Brain pericyte (primary cell): Measurements from ENCODE around the gene KRT31.
"Not testable (repeated sequence)": the region's sequence is repeated elsewhere in the genome, so short reads cannot be mapped to it uniquely, and the experiment has no call there.

Source experiments
- DNase-seq: peaks from one replicate; pipeline ENCODE4 v3.0.0-alpha.2; 2012; ENCODE audit warnings: low read depth, low spot score

The KRT31 gene

GRCh38 chr17:41390411-41390938 is 6.9 kb downstream of the KRT31 start:
- no peak for DNase-seq

- DNase-seq, result no peak
Observed at GRCh38 chr17:41387670-41388069, 9.7 kb downstream of the KRT31 start.

GRCh38 chr17:41386227-41386626 is 11.2 kb downstream of the KRT31 start:
- no peak for DNase-seq

- DNase-seq, result no peak
Observed at GRCh38 chr17:41383690-41384089, 13.7 kb downstream of the KRT31 start.

- no peak for DNase-seq
Observed at GRCh38 chr17:41382394-41382793, 15.0 kb downstream of the KRT31 start.

GRCh38 chr17:41381943-41382342 is 15.5 kb downstream of the KRT31 start, which contains the start of gene KRT34:
TSS of gene KRT34 (minus strand) at chr17:41382306. CDS start at chr17:41382246, 60 bp downstream.
- DNase-seq, result not testable (repeated sequence)

DNA sequence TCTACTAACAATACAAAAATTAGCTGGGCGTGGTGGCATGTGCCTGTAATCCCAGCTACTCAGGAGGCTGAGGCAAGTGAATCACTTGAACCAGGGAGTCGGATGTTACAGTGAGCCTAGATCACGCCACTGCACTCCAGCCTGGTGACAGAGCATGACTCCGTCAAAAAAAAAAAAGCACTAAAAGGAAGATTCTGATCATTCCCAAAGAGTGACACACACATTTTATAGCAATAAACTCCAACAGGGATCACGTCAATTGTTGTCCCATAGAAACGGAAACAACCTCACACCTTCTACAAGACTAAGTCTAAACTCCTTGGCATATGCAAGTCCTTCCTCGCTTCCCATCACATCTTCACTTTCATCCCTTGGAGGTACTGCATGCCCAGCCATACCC is 17.3 kb downstream of the KRT31 start:
- not testable (repeated sequence) for DNase-seq

DNA sequence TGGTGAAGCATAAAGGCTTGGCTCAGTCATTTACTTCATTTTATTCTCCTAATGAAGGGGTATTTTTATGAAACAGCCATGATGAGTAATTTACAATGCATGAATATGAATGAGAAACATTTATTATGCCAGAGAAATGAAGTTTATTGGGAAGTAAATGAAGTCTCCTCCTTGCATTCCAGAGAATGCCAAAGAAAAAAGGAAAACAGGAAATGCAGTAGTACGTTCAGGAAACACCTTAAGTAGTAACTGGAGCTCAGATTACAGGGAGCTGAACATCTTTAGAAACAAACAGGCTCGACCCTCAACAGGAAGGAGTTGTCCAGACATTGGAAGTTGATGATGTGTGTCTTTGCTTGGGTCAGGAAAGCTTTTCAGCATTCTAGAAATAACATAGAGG is 19.9 kb downstream of the KRT31 start:
- DNase-seq, result no peak

DNA sequence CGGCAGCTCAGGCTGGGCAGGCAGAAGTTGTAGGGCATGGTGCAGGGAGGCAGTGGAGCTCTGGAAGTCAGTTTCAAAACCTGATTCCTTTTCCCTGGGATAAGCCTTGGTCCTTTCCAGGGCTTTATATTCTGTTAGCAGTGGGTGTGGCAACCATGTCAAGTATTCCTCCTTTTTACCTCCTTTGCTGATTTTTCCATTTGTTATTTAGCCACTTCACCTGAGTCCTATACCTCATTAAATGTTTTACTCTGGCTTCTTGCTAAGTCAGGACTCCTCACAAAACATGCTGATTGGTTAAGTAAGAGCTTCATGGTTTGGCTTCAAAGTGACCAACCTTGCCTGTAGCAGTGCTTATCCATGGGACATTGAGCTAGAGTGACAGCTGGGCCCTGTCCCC is 27.7 kb downstream of the KRT31 start, which contains the start of gene KRT33B:
Gene KRT33B, minus strand, starts transcription at position 101 of the 400 bp plus-strand sequence. Its CDS starts 63 bp downstream, at position 38.
- no peak for DNase-seq

DNA sequence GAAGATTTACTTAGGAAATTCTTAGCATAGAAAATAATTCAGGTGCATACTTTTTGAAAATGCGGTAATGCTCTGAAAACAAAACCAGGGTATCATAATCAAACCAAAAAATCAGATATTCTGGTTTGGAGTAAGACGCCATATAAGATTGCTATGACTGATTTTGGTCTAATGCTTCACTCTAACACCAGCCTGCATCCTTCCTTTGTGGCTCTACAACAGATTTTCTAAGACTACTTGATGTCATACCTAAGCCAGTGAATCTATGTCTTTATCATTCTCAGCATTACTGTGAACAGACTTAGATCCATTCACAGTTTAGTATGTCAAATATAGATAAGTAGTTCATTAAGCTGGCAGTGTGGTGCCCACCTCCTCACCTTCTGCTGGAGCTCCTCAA is 28.4 kb downstream of the KRT31 start:
- DNase-seq, result no peak

GRCh38 chr17:41367426-41368075 is 29.9 kb downstream of the KRT31 start:
- DNase-seq, result no peak

DNA sequence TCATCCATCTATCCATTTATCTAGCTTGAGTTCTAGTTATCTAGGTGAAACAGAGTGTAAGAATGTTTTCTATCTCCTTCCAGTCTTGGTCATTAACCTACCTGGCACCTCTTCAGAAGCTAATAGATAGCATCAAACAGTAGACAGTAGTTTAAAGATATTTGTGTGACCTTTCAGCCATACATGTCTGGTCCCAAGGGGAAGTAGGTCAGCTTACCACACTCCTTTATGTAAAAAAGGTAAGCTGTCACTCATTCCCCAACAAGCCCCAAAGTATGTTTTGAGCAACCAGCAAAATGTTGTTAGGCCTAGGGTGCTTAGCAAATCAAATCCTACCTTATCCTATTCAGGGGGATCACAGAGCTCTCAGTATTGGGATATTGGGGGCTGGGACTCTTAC is 31.3 kb downstream of the KRT31 start:
- DNase-seq, result no peak

GRCh38 chr17:41363881-41364280 is 33.5 kb downstream of the KRT31 start:
- no peak for DNase-seq

- DNase-seq, result no peak
Observed at GRCh38 chr17:41360296-41360995, 37.0 kb downstream of the KRT31 start.

DNA sequence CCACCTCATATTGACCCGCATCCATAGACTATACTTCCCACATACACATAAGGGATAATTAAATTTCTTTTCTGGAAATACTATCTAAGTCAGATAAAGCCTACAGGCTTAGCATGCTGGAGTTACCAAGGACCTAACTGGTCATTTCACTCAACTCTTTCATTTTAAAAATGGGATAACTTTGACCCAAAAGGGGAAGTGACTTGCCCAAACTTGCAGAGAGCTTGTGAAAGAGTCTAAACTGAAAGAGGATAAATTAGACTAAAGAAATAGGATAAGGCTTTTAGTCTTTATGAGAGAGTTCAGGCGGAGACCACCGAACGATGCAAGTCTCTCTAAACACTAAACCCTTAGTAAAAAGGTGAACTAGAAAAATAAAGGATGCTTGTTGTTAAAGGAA is 42.9 kb downstream of the KRT31 start:
- DNase-seq, result no peak

DNA sequence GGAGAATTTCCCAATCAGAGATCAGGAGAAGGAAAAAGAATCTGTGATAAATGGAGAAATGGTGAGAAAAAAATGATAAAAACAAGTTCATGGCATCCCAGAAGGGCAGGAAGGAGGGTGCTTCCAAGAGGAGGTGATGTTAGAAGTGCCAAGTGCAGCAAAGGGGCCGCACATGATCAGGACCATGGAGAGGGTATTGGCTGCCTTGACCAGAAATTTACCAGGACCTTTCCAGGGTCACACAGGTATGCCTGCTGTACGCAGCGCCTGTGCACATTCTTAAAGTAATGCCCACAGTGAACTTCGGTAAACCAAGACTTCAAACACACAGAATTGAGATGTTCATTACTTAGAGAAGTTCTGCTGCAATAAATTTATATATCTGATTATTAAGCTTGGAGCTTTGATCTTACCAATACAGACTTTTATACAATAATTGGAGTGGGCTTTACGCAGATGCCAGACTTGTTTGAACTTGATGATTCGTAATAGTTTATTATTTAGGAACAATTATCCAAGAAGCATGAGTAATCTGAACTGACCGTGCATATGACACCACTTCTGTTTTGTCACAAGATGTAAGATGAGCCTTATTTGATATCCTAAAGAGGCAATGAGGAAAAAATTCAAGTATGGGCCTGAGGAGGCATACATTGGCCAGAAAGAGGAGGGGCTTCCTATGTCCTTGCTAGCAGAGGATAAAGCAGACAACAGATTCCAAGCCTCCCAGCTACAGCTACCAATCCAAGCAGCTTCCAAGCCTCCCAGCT is 44.6 kb downstream of the KRT31 start:
- no peak for DNase-seq

GRCh38 chr17:41351177-41351576 is 46.2 kb downstream of the KRT31 start:
- no peak for DNase-seq

DNA sequence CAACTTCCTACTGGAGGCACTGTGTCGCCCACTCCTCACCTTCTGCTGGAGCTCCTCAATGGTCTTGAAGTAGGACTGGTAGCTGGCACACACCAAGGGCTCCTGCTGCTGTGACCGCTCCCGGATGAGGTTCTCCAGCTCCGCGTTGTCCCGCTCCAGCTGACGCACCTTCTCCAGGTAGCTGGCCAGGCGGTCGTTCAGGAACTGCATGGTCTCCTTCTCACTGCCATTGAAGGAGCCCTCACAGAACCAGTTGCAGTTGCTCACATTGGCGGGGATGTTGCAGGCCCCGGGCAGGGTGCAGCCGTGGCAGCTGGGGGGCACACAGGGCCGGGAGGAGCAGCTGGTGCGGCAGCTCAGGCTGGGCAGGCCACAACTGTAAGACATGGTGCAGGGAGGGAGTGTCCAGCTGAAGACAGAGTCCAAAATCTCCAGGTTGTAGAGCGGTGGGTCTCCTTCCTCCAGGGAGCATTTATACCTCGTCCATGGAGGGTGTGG is 47.0 kb downstream of the KRT31 start, which contains the start of gene KRT33A:
Gene KRT33A, minus strand, starts transcription at position 448 of the 498 bp plus-strand sequence. Its CDS starts 61 bp downstream, at position 387.
- DNase-seq, result not testable (repeated sequence)

GRCh38 chr17:41347869-41348760 is 49.3 kb downstream of the KRT31 start:
- no peak for DNase-seq

GRCh38 chr17:41346421-41346820 is 51.0 kb downstream of the KRT31 start:
- not testable (repeated sequence) for DNase-seq

- no peak for DNase-seq
Observed at GRCh38 chr17:41345992-41346391, 51.4 kb downstream of the KRT31 start.
